Measurements from ENCODE around the gene SETBP1. TPM values are rescaled to one million over a fixed set of nuclear protein-coding genes. Genes with fewer than 3 reads are reported as not detected.

SETBP1 gene
- total RNA-seq, 1 experiment from 2014 or later, result 9.6 TPM

DNA sequence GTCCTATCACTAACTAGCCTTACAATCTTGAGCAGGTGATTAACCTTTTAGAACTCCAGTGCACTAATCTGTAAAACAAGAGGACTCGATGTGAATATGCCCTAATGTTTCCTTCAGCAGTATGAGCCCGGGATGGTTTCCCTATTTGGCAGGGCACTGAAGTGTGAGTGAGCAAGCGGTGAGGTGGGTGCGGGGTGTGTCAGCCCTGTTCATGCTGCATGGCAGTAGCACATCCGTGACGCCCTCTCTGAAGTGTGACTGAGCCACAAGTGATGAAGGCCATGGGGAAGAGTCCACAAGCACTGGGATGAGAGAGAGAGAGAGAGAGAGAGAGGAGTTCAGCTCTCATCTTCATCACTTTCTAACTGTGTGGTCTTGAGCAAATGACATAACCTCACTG, 168.7 kb downstream of the SETBP1 start (continued):
- TF ChIP-seq ZNF317 (CRISPR knock-in tag; IDR thresholded peaks at IDR 0.05; ENCODE audit: borderline replicate concordance, low read depth) (no peak), ZNF396 (CRISPR knock-in tag; IDR thresholded peaks at IDR 0.05; ENCODE audit: borderline replicate concordance) (no peak), ATF1 (CRISPR knock-in tag; IDR thresholded peaks at IDR 0.05) (no peak), JUN (CRISPR knock-in tag; IDR thresholded peaks at IDR 0.05) (no peak), ZBTB21 (CRISPR knock-in tag; IDR thresholded peaks at IDR 0.05; ENCODE audit: borderline replicate concordance) (no peak), ZNF121 (CRISPR knock-in tag; IDR thresholded peaks at IDR 0.05) (no peak), ESRRA (CRISPR knock-in tag; IDR thresholded peaks at IDR 0.05; ENCODE audit: borderline replicate concordance) (no peak), FOXP1 (CRISPR knock-in tag; IDR thresholded peaks at IDR 0.05; ENCODE audit: borderline replicate concordance) (no peak), SMAD4 (CRISPR knock-in tag; IDR thresholded peaks at IDR 0.05) (no peak), GABPB1 (CRISPR knock-in tag; IDR thresholded peaks at IDR 0.05) (no peak)
- TF ChIP-seq, protein P1, sequence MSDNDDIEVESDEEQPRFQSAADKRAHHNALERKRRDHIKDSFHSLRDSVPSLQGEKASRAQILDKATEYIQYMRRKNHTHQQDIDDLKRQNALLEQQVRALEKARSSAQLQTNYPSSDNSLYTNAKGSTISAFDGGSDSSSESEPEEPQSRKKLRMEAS (CRISPR knock-in tag; IDR thresholded peaks at IDR 0.05), result no peak
- TF ChIP-seq, protein P2, sequence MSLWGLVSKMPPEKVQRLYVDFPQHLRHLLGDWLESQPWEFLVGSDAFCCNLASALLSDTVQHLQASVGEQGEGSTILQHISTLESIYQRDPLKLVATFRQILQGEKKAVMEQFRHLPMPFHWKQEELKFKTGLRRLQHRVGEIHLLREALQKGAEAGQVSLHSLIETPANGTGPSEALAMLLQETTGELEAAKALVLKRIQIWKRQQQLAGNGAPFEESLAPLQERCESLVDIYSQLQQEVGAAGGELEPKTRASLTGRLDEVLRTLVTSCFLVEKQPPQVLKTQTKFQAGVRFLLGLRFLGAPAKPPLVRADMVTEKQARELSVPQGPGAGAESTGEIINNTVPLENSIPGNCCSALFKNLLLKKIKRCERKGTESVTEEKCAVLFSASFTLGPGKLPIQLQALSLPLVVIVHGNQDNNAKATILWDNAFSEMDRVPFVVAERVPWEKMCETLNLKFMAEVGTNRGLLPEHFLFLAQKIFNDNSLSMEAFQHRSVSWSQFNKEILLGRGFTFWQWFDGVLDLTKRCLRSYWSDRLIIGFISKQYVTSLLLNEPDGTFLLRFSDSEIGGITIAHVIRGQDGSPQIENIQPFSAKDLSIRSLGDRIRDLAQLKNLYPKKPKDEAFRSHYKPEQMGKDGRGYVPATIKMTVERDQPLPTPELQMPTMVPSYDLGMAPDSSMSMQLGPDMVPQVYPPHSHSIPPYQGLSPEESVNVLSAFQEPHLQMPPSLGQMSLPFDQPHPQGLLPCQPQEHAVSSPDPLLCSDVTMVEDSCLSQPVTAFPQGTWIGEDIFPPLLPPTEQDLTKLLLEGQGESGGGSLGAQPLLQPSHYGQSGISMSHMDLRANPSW (CRISPR knock-in tag; conservative IDR thresholded peaks at IDR 0.05; ENCODE audit: low read depth), result no peak
- TF ChIP-seq, protein P3, sequence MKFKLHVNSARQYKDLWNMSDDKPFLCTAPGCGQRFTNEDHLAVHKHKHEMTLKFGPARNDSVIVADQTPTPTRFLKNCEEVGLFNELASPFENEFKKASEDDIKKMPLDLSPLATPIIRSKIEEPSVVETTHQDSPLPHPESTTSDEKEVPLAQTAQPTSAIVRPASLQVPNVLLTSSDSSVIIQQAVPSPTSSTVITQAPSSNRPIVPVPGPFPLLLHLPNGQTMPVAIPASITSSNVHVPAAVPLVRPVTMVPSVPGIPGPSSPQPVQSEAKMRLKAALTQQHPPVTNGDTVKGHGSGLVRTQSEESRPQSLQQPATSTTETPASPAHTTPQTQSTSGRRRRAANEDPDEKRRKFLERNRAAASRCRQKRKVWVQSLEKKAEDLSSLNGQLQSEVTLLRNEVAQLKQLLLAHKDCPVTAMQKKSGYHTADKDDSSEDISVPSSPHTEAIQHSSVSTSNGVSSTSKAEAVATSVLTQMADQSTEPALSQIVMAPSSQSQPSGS (CRISPR knock-in tag; IDR thresholded peaks at IDR 0.05; ENCODE audit: borderline replicate concordance, low read depth), result no peak
- TF ChIP-seq, protein P4, sequence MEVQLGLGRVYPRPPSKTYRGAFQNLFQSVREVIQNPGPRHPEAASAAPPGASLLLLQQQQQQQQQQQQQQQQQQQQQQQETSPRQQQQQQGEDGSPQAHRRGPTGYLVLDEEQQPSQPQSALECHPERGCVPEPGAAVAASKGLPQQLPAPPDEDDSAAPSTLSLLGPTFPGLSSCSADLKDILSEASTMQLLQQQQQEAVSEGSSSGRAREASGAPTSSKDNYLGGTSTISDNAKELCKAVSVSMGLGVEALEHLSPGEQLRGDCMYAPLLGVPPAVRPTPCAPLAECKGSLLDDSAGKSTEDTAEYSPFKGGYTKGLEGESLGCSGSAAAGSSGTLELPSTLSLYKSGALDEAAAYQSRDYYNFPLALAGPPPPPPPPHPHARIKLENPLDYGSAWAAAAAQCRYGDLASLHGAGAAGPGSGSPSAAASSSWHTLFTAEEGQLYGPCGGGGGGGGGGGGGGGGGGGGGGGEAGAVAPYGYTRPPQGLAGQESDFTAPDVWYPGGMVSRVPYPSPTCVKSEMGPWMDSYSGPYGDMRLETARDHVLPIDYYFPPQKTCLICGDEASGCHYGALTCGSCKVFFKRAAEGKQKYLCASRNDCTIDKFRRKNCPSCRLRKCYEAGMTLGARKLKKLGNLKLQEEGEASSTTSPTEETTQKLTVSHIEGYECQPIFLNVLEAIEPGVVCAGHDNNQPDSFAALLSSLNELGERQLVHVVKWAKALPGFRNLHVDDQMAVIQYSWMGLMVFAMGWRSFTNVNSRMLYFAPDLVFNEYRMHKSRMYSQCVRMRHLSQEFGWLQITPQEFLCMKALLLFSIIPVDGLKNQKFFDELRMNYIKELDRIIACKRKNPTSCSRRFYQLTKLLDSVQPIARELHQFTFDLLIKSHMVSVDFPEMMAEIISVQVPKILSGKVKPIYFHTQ (CRISPR knock-in tag; IDR thresholded peaks at IDR 0.05), result no peak

DNA sequence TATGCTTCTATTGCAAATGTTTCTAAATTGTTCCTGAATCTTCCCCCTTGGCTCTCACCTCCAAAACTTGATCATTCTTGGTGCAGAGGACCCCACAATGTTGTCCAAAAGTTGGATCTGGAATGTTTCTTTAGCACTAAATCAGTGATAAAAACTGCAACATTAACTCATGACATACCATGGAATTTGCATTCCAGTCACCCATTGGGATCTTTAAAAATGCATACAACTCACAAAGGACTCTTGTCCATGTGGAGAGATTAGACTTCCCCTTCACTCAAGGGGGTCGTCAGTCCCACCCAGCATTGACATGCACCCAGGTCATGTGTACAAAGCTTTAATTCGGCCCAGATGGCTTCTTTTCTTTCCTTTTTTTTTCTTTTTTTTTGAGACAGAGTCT, 169.3 kb downstream of the SETBP1 start:
- ChIA-PET POLR2A (no interaction called here), CTCF (no interaction called here)
- Mint-ChIP-seq H3K27ac (no peak overlapping the region), H3K36me3 (no peaks in the 10 kb centered on the region), H3K9me3 (peaks cover under 1% of the 10 kb centered on the region; the same call in 1 of the 2 replicates), H3K4me3 (no peak overlapping the region), H3K4me1 (peaks cover 27% of the 10 kb centered on the region), H3K27me3 (ENCODE audit: low read depth) (no peaks in the 10 kb centered on the region)
- ATAC-seq, result no peak
- TF ChIP-seq, protein P5, sequence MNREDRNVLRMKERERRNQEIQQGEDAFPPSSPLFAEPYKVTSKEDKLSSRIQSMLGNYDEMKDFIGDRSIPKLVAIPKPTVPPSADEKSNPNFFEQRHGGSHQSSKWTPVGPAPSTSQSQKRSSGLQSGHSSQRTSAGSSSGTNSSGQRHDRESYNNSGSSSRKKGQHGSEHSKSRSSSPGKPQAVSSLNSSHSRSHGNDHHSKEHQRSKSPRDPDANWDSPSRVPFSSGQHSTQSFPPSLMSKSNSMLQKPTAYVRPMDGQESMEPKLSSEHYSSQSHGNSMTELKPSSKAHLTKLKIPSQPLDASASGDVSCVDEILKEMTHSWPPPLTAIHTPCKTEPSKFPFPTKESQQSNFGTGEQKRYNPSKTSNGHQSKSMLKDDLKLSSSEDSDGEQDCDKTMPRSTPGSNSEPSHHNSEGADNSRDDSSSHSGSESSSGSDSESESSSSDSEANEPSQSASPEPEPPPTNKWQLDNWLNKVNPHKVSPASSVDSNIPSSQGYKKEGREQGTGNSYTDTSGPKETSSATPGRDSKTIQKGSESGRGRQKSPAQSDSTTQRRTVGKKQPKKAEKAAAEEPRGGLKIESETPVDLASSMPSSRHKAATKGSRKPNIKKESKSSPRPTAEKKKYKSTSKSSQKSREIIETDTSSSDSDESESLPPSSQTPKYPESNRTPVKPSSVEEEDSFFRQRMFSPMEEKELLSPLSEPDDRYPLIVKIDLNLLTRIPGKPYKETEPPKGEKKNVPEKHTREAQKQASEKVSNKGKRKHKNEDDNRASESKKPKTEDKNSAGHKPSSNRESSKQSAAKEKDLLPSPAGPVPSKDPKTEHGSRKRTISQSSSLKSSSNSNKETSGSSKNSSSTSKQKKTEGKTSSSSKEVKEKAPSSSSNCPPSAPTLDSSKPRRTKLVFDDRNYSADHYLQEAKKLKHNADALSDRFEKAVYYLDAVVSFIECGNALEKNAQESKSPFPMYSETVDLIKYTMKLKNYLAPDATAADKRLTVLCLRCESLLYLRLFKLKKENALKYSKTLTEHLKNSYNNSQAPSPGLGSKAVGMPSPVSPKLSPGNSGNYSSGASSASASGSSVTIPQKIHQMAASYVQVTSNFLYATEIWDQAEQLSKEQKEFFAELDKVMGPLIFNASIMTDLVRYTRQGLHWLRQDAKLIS (CRISPR knock-in tag; IDR thresholded peaks at IDR 0.05; ENCODE audit: borderline replicate concordance), result no peak
- TF ChIP-seq CREM (CRISPR knock-in tag; IDR thresholded peaks at IDR 0.05), result no peak
- no peak for TF ChIP-seq ZNF121 (CRISPR knock-in tag; IDR thresholded peaks at IDR 0.05)
- TF ChIP-seq, protein P6, sequence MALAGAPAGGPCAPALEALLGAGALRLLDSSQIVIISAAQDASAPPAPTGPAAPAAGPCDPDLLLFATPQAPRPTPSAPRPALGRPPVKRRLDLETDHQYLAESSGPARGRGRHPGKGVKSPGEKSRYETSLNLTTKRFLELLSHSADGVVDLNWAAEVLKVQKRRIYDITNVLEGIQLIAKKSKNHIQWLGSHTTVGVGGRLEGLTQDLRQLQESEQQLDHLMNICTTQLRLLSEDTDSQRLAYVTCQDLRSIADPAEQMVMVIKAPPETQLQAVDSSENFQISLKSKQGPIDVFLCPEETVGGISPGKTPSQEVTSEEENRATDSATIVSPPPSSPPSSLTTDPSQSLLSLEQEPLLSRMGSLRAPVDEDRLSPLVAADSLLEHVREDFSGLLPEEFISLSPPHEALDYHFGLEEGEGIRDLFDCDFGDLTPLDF (CRISPR knock-in tag; IDR thresholded peaks at IDR 0.05), result no peak
- no peak for TF ChIP-seq ATF1 (CRISPR knock-in tag; IDR thresholded peaks at IDR 0.05)
- no peak for DNase-seq (ENCODE audit: low spot score)
